Neutrophil (primary cell): Measurements from ENCODE around the gene THOC2.
"Not testable (repeated sequence)": the region's sequence is repeated elsewhere in the genome, so short reads cannot be mapped to it uniquely, and the experiment has no call there.

Experiments
- H3K27ac ChIP-seq: fragments of 200-600 bp; sonication (generic); 2 replicates; pipeline ENCODE4 v1.5.1; 2016; ENCODE audit warnings: mild to moderate bottlenecking, moderate library complexity
- H3K27me3 ChIP-seq: fragments of 200-600 bp; sonication (generic); 2 replicates; pipeline ENCODE4 v1.6.0; 2016; ENCODE audit warnings: mild to moderate bottlenecking
- H3K36me3 ChIP-seq: fragments of 200-600 bp; sonication (generic); 2 replicates; pipeline ENCODE4 v1.5.1; 2017
- H3K4me1 ChIP-seq, 2 experiments: fragments of 200-600 bp in 1 of 2; sonication (generic) in 1 of 2; 1 replicate in 1 of 2; 2 replicates in 1 of 2; pipeline versions ENCODE4 v1.5.1 to v1.6.1; 2013 to 2016; ENCODE audit warnings: low read depth in 1 of 2, low read length in 1 of 2, mild to moderate bottlenecking in 1 of 2, moderate library complexity in 1 of 2; ENCODE audit not compliant: control insufficient read depth in 1 of 2, insufficient read depth in 1 of 2
- H3K4me3 ChIP-seq, 2 experiments: fragments of 200-600 bp in 1 of 2; sonication (generic) in 1 of 2; 1 replicate in 1 of 2; 2 replicates in 1 of 2; pipeline ENCODE4 v1.5.1; 2013 to 2016; ENCODE audit warnings: low read depth in 1 of 2, low read length in 1 of 2, mild to moderate bottlenecking in 1 of 2, moderate library complexity in 1 of 2
- H3K9me3 ChIP-seq: fragments of 200-600 bp; sonication (generic); 2 replicates; pipeline ENCODE4 v1.5.1; 2016
- CTCF ChIP-seq: fragments of 200-600 bp; sonication (generic); IDR thresholded peaks from 2 replicates; pipeline ENCODE4 v1.5.1; 2016; ENCODE audit warnings: antibody characterized with exemption

Gene THOC2

GRCh38 chrX:123732670-123733363 is at the start of gene THOC2:
Gene THOC2 (minus strand): TSS chrX:123733052. CDS start chrX:123733022, 30 bp downstream.
- H3K27ac ChIP-seq = peak within 1 kb of the TSS; percentile 59
- H3K4me3 ChIP-seq = peak within 1 kb of the TSS; percentile 66 to 78
- H3K4me1 ChIP-seq = peaks cover 6 to 8% of the 10 kb centered on the region in 2 experiments
- H3K9me3 ChIP-seq = no peaks in the 10 kb centered on the region
- TF ChIP-seq CTCF = peak; percentile 21
- H3K27me3 ChIP-seq = no peaks in the 10 kb centered on the region
- no peaks in the 10 kb centered on the region for H3K36me3 ChIP-seq

- H3K36me3 ChIP-seq, H3K27ac ChIP-seq, H3K4me3 ChIP-seq, H3K9me3 ChIP-seq, H3K4me1 ChIP-seq: not testable (repeated sequence)
- H3K27me3 ChIP-seq = peaks cover 11% of the 10 kb centered on the region
Observed at GRCh38 chrX:123781786-123782185, 48.9 kb upstream of the THOC2 start.

- no peak for TF ChIP-seq CTCF
- no peaks in the 10 kb centered on the region for H3K9me3 ChIP-seq
- H3K4me3 ChIP-seq = no peak overlapping the region
- no peak overlapping the region for H3K27ac ChIP-seq
- no peaks in the 10 kb centered on the region for H3K36me3 ChIP-seq
- no peaks in the 10 kb centered on the region for H3K4me1 ChIP-seq
- peaks cover 6% of the 10 kb centered on the region for H3K27me3 ChIP-seq
Observed at GRCh38 chrX:123779908-123780396, 47.1 kb upstream of the THOC2 start.

GRCh38 chrX:123773258-123773988 is 40.6 kb upstream of the THOC2 start:
- no peak for TF ChIP-seq CTCF
- no peaks in the 10 kb centered on the region for H3K9me3 ChIP-seq
- H3K36me3 ChIP-seq = no peaks in the 10 kb centered on the region
- no peak overlapping the region for H3K27ac ChIP-seq
- H3K4me1 ChIP-seq = no peaks in the 10 kb centered on the region
- H3K27me3 ChIP-seq = no peaks in the 10 kb centered on the region
- no peak overlapping the region for H3K4me3 ChIP-seq

- Histone ChIP-seq H3K9me3 (no peaks in the 10 kb centered on the region), H3K4me1 (no peaks in the 10 kb centered on the region), H3K36me3 (no peaks in the 10 kb centered on the region), H3K4me3 (no peak overlapping the region), H3K27me3 (no peaks in the 10 kb centered on the region), H3K27ac (no peak overlapping the region)
- no peak for TF ChIP-seq CTCF
Observed at GRCh38 chrX:123771449-123772064, 38.7 kb upstream of the THOC2 start.
